Adipocyte (in vitro differentiated cells): ENCODE results near the gene CFAP54.

Experiments used
- DNase-seq: peaks from one replicate; pipeline ENCODE4 v3.0.0-alpha.2; 2015; ENCODE audit warnings: low read depth
- H3K27me3 ChIP-seq: replicated peaks from 2 replicates; pipeline ENCODE4 v1.7.0; 2013; ENCODE audit warnings: mild to moderate bottlenecking, low read length, moderate library complexity; ENCODE audit not compliant: control insufficient read depth, insufficient read depth
- H3K36me3 ChIP-seq: 2 replicates; pipeline ENCODE4 v1.7.0; 2013; ENCODE audit warnings: low read length, mild to moderate bottlenecking, moderate library complexity; ENCODE audit not compliant: control insufficient read depth, insufficient read depth, severe bottlenecking
- H3K4me1 ChIP-seq: 2 replicates; pipeline ENCODE4 v1.7.0; 2013; ENCODE audit warnings: mild to moderate bottlenecking, low read length, moderate library complexity; ENCODE audit not compliant: control insufficient read depth, insufficient read depth
- H3K4me3 ChIP-seq: 2 replicates; pipeline ENCODE4 v1.7.0; 2013; ENCODE audit warnings: mild to moderate bottlenecking, low read length, moderate library complexity
- H3K9ac ChIP-seq: 2 replicates; pipeline ENCODE4 v1.7.0; 2013; ENCODE audit warnings: mild to moderate bottlenecking, low read length, moderate library complexity
- H3K9me3 ChIP-seq: 2 replicates; pipeline ENCODE4 v1.7.0; 2013; ENCODE audit warnings: mild to moderate bottlenecking, low read length, moderate library complexity; ENCODE audit not compliant: control insufficient read depth

CFAP54 gene

GRCh38 chr12:96809522-96809921 is 320.1 kb downstream of the CFAP54 start:
- Histone ChIP-seq H3K4me3 (no peak overlapping the region), H3K9me3 (peaks cover 8% of the 10 kb centered on the region), H3K27me3 (no peaks in the 10 kb centered on the region), H3K4me1 (no peaks in the 10 kb centered on the region), H3K36me3 (no peaks in the 10 kb centered on the region), H3K9ac (no peak overlapping the region)
- no peak for DNase-seq

- Histone ChIP-seq H3K27me3 (no peaks in the 10 kb centered on the region), H3K4me3 (no peak overlapping the region), H3K36me3 (no peaks in the 10 kb centered on the region), H3K9me3 (peaks cover 2% of the 10 kb centered on the region), H3K9ac (no peak overlapping the region), H3K4me1 (no peaks in the 10 kb centered on the region)
- DNase-seq = no peak
Observed at GRCh38 chr12:96810057-96810456, 320.7 kb downstream of the CFAP54 start.

- H3K9ac ChIP-seq = no peak overlapping the region
- H3K4me3 ChIP-seq = no peak overlapping the region
- no peaks in the 10 kb centered on the region for H3K36me3 ChIP-seq
- no peaks in the 10 kb centered on the region for H3K9me3 ChIP-seq
- DNase-seq = no peak
- H3K4me1 ChIP-seq = no peaks in the 10 kb centered on the region
- no peaks in the 10 kb centered on the region for H3K27me3 ChIP-seq
Observed at GRCh38 chr12:96810477-96810876, 321.1 kb downstream of the CFAP54 start.

GRCh38 chr12:96811083-96811482 is 321.7 kb downstream of the CFAP54 start:
- Histone ChIP-seq H3K4me3 (no peak overlapping the region), H3K27me3 (no peaks in the 10 kb centered on the region), H3K36me3 (no peaks in the 10 kb centered on the region), H3K4me1 (no peaks in the 10 kb centered on the region), H3K9ac (no peak overlapping the region), H3K9me3 (no peaks in the 10 kb centered on the region)
- peak; percentile 4 for DNase-seq

GRCh38 chr12:96812153-96812552 is 322.8 kb downstream of the CFAP54 start:
- DNase-seq = no peak
- H3K4me1 ChIP-seq = no peaks in the 10 kb centered on the region
- H3K9ac ChIP-seq = no peak overlapping the region
- no peaks in the 10 kb centered on the region for H3K27me3 ChIP-seq
- H3K4me3 ChIP-seq = no peak overlapping the region
- H3K36me3 ChIP-seq = no peaks in the 10 kb centered on the region
- no peaks in the 10 kb centered on the region for H3K9me3 ChIP-seq

GRCh38 chr12:96814200-96814599 is 324.8 kb downstream of the CFAP54 start:
- no peaks in the 10 kb centered on the region for H3K4me1 ChIP-seq
- no peak for DNase-seq

GRCh38 chr12:96821592-96821991 is 332.2 kb downstream of the CFAP54 start:
- H3K9me3 ChIP-seq = peaks cover 8% of the 10 kb centered on the region
- H3K36me3 ChIP-seq = no peaks in the 10 kb centered on the region
- no peak overlapping the region for H3K4me3 ChIP-seq

More at GRCh38 chr12:96814200-96814599, 324.8 kb downstream of the CFAP54 start:
- Histone ChIP-seq H3K4me3 (no peak overlapping the region), H3K36me3 (no peaks in the 10 kb centered on the region), H3K9me3 (peaks cover 5% of the 10 kb centered on the region), H3K9ac (no peak overlapping the region), H3K27me3 (no peaks in the 10 kb centered on the region)

GRCh38 chr12:96822641-96823040 is 333.3 kb downstream of the CFAP54 start:
- peaks cover 8% of the 10 kb centered on the region for H3K9me3 ChIP-seq
- H3K9ac ChIP-seq = no peak overlapping the region
- no peaks in the 10 kb centered on the region for H3K36me3 ChIP-seq
- DNase-seq = no peak
- H3K4me3 ChIP-seq = no peak overlapping the region
- no peaks in the 10 kb centered on the region for H3K27me3 ChIP-seq
- no peaks in the 10 kb centered on the region for H3K4me1 ChIP-seq

More at GRCh38 chr12:96821592-96821991, 332.2 kb downstream of the CFAP54 start:
- Histone ChIP-seq H3K4me1 (no peaks in the 10 kb centered on the region), H3K9ac (no peak overlapping the region), H3K27me3 (no peaks in the 10 kb centered on the region)
- DNase-seq = no peak

- H3K4me3 ChIP-seq = no peak overlapping the region
- peaks cover 3% of the 10 kb centered on the region for H3K9me3 ChIP-seq
- DNase-seq = no peak
- H3K27me3 ChIP-seq = no peaks in the 10 kb centered on the region
- H3K9ac ChIP-seq = no peak overlapping the region
- no peaks in the 10 kb centered on the region for H3K4me1 ChIP-seq
- H3K36me3 ChIP-seq = no peaks in the 10 kb centered on the region
Observed at GRCh38 chr12:96824074-96824837, 334.9 kb downstream of the CFAP54 start.

- no peak overlapping the region for H3K4me3 ChIP-seq
- no peaks in the 10 kb centered on the region for H3K36me3 ChIP-seq
- DNase-seq = no peak
- no peaks in the 10 kb centered on the region for H3K9me3 ChIP-seq
- H3K4me1 ChIP-seq = no peaks in the 10 kb centered on the region
- no peak overlapping the region for H3K9ac ChIP-seq
- no peaks in the 10 kb centered on the region for H3K27me3 ChIP-seq
Observed at GRCh38 chr12:96824838-96825236, 335.5 kb downstream of the CFAP54 start.

- Histone ChIP-seq H3K4me3 (no peak overlapping the region), H3K36me3 (no peaks in the 10 kb centered on the region), H3K9ac (no peak overlapping the region), H3K4me1 (no peaks in the 10 kb centered on the region), H3K27me3 (no peaks in the 10 kb centered on the region), H3K9me3 (no peaks in the 10 kb centered on the region)
- DNase-seq = no peak
Observed at GRCh38 chr12:96828169-96828789, 338.9 kb downstream of the CFAP54 start.
